Testis (tissue), 3 donors: Measurements from ENCODE around the gene DIP2B. TPM values are rescaled to one million over a fixed set of nuclear protein-coding genes. Genes with fewer than 3 reads are reported as not detected.

ENCODE experiments used
- DNase-seq: peaks from one replicate; pipeline ENCODE4 v3.0.0-alpha.2; 2019
- H3K27ac ChIP-seq, 2 donors: fragments of 200-600 bp; sonication (generic); one replicate each; pipeline ENCODE4 v1.5.1; 2019
- H3K27me3 ChIP-seq: fragments of 200-600 bp; sonication (generic); one replicate; pipeline ENCODE4 v1.5.1; 2019
- H3K36me3 ChIP-seq: fragments of 200-600 bp; sonication (generic); one replicate; pipeline ENCODE4 v1.5.1; 2017; ENCODE audit warnings: low read depth; ENCODE audit errors: missing control alignments
- H3K4me1 ChIP-seq: fragments of 200-600 bp; sonication (generic); one replicate; pipeline ENCODE4 v1.5.1; 2019
- H3K4me3 ChIP-seq, 2 donors: fragments of 200-600 bp; sonication (generic); one replicate each; pipeline ENCODE4 v1.5.1; 2017 to 2019
- H3K9me3 ChIP-seq: fragments of 200-600 bp; sonication (generic); one replicate; pipeline ENCODE4 v1.5.1; 2017
- POLR2A ChIP-seq: fragments of 450-650 bp; IDR thresholded peaks from one replicate; pipeline ENCODE4 v1.6.1; 2017; ENCODE audit warnings: antibody characterized with exemption, mild to moderate bottlenecking, moderate library complexity
- WGBS, 2 donors: methylation state at CpG; one replicate each; pipeline ENCODE4 v1.1.5; 2018; 5-methylcytosine and 5-hydroxymethylcytosine counted together
- intact Hi-C: fragments of 100-400 bp; cut with DNase I; formaldehyde crosslinking; loops from one replicate; pipeline ENCODE4 v1.15.1; 2023; ENCODE audit warnings: low total_unique reads
- polyA plus RNA-seq: library from polyadenylated mRNA; stranded (reverse); fragments of 350-450 nt; fragmentation: Illumina TruSeq; extraction: RNeasy Lipid Tissue Mini Kit (QIAGEN cat#74804); gene quantifications from one replicate; pipeline ENCODE4 v1.2.3, GENCODE V29; 2014; ENCODE audit warnings: low read depth, low replicate concordance; ENCODE audit not compliant: insufficient read depth
- total RNA-seq, 2 donors: library from RNA; depleted of rRNA; stranded (reverse); fragments of >200 nt; gene quantifications; one replicate each; pipeline ENCODE4 v1.2.3, GENCODE V29; 2016
- TF ChIP-seq, protein P1 (sequence below), 3 experiments: fragments of 450-650 bp in 2 of 3; fragments of 200-600 bp in 1 of 3; sonication (generic) in 1 of 3; IDR thresholded peaks; one replicate each; pipeline ENCODE4 v1.5.1; 2016 to 2019; ENCODE audit warnings: antibody characterized with exemption in 3 of 3, mild to moderate bottlenecking in 2 of 3, moderate library complexity in 1 of 3

DIP2B gene
- total and polyA plus RNA-seq, 3 donors from 2014 or later: 19.1 to 57.1 (median 43.5) TPM

DNA sequence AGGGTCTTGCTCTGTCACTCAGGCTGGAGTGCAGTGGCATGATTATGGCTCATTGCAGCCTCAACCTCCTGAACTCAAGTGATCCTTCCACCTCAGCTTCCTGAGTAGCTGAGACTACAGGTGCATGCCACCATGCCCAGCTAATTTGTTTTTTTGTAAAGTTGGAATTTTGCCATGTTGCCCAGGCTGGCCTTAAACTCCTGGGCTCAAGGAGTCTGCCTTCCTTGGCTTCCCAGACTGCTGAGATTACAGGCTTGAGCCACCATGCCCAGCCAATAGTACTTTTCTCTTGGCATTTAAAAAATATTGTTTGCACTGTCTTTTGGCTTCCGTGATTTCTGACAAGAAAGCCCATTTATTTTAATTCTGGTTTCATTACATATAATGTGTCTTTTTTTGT lies 61.3 kb downstream of the DIP2B start:
- Histone ChIP-seq H3K9me3 (no peaks in the 10 kb centered on the region), H3K27ac (no peak overlapping the region), H3K27me3 (no peaks in the 10 kb centered on the region), H3K4me1 (peaks cover 26% of the 10 kb centered on the region), H3K4me3 (no peak overlapping the region), H3K36me3 (no peaks in the 10 kb centered on the region)
- no peak for DNase-seq
- 87 to 96% methylated on average over 1 of the region's 1 CpG for WGBS, 2 donors
- intact Hi-C loops: no loop called here
- TF ChIP-seq, protein P1, sequence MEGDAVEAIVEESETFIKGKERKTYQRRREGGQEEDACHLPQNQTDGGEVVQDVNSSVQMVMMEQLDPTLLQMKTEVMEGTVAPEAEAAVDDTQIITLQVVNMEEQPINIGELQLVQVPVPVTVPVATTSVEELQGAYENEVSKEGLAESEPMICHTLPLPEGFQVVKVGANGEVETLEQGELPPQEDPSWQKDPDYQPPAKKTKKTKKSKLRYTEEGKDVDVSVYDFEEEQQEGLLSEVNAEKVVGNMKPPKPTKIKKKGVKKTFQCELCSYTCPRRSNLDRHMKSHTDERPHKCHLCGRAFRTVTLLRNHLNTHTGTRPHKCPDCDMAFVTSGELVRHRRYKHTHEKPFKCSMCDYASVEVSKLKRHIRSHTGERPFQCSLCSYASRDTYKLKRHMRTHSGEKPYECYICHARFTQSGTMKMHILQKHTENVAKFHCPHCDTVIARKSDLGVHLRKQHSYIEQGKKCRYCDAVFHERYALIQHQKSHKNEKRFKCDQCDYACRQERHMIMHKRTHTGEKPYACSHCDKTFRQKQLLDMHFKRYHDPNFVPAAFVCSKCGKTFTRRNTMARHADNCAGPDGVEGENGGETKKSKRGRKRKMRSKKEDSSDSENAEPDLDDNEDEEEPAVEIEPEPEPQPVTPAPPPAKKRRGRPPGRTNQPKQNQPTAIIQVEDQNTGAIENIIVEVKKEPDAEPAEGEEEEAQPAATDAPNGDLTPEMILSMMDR (IDR thresholded peaks at IDR 0.05): no peak
- TF ChIP-seq POLR2A: no peak

DNA sequence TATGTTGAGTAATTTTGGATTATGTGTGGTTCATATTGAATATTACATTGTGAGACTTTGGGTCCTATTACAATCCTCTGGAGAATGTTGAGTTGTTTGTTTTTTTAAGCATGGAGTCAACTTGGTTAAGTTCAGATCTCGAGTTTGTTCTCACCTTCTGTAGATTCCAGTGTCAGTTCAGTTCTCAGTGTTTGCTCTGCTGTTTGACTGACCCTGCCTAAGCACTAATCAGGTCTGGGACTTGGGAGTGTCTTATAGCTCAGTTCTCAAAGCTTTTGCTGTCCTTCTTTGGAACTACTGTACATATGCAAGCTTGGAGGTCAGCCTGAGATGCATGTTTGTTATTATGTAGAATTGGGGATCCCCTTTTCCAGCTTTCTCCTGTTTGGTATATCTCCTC lies 63.1 kb downstream of the DIP2B start:
- no peak for TF ChIP-seq POLR2A
- TF ChIP-seq, protein P1 (IDR thresholded peaks at IDR 0.05): no peak
- DNase-seq: no peak
- Histone ChIP-seq H3K9me3 (no peaks in the 10 kb centered on the region), H3K27me3 (no peaks in the 10 kb centered on the region), H3K4me1 (peaks cover 32% of the 10 kb centered on the region), H3K4me3 (no peak overlapping the region), H3K27ac (peak overlapping the region; percentile 58 to 73), H3K36me3 (no peaks in the 10 kb centered on the region)
- WGBS, 2 donors: 25 to 31% methylated on average over 1 of the region's 1 CpG
- intact Hi-C loops: no loop called here

- intact Hi-C loops: no loop called here
- H3K27ac ChIP-seq: peak overlapping the region; percentile 58 to 73
- TF ChIP-seq, protein P1 (IDR thresholded peaks at IDR 0.05): no peak
- TF ChIP-seq POLR2A: no peak
- no peak overlapping the region for H3K4me3 ChIP-seq
- no peaks in the 10 kb centered on the region for H3K36me3 ChIP-seq
- 30 to 32% methylated on average over 4 of the region's 4 CpGs for WGBS, 2 donors
- DNase-seq: no peak
- H3K27me3 ChIP-seq: no peaks in the 10 kb centered on the region
- no peaks in the 10 kb centered on the region for H3K9me3 ChIP-seq
- peaks cover 37% of the 10 kb centered on the region for H3K4me1 ChIP-seq
Observed at GRCh38 chr12:50568338-50569091, 63.7 kb downstream of the DIP2B start.

DNA sequence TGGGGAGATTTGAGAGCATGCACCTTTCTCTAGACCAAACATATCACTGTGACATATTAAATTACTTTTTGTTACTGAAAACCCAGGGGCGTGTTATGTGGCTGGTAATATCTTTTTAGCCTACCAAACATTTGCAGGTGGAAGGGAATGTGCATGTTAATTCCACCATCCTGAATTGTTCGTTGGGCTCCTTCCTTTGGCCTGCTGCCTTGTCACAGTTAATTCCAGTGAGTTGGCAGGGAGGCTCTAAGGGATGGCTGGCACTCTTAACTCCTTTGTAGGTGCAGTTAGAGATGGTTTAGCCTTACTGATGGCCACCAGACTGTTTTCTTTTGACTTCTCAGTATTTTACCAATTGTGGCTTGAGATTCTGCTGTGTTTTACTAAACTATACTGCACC lies 64.5 kb downstream of the DIP2B start:
- TF ChIP-seq, protein P1 (IDR thresholded peaks at IDR 0.05): no peak
- TF ChIP-seq POLR2A: no peak
- intact Hi-C loops: no loop called here
- Histone ChIP-seq H3K27me3 (no peaks in the 10 kb centered on the region), H3K36me3 (no peaks in the 10 kb centered on the region), H3K9me3 (no peaks in the 10 kb centered on the region), H3K27ac (peak overlapping the region; percentile 8 to 58), H3K4me3 (no peak overlapping the region), H3K4me1 (peaks cover 45% of the 10 kb centered on the region)
- no peak for DNase-seq
- WGBS, 2 donors: 35 to 60% methylated on average over 2 of the region's 2 CpGs

DNA sequence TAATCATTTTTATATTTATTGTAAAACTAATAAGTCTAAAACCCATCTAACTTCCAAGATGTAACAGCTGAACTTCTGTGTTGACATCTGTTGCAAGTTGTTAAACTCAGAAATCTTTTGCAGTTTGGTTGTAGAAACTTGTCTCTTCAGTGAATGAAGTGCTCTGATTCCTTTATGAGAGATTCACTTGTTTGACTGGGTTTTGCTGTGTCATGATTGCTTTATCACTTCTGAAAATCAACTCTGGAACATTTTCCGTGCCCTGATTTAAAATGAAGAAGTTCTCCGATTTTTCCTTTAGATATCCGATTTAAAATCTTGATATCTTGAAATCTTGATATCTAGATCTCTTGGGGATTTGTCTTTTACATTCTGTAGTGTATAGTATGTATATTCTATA lies 65.1 kb downstream of the DIP2B start:
- DNase-seq: no peak
- H3K9me3 ChIP-seq: no peaks in the 10 kb centered on the region
- TF ChIP-seq, protein P1 (IDR thresholded peaks at IDR 0.05): no peak
- TF ChIP-seq POLR2A: no peak
- H3K4me3 ChIP-seq: no peak overlapping the region
- H3K27me3 ChIP-seq: no peaks in the 10 kb centered on the region
- H3K4me1 ChIP-seq: peaks cover 50% of the 10 kb centered on the region
- H3K36me3 ChIP-seq: no peaks in the 10 kb centered on the region
- H3K27ac ChIP-seq: peak overlapping the region; percentile 8 to 58
- intact Hi-C loops: no loop called here
- WGBS, 2 donors: 45 to 61% methylated on average over 3 of the region's 3 CpGs
